ENCODE results near the gene STK32C.

GRCh38 chr10:132163826-132164515, 143.8 kb downstream of the STK32C start:
- TF ChIP-seq SUZ12 (IDR thresholded peaks at IDR 0.05) (no peak), ELF4 (IDR thresholded peaks at IDR 0.05) (no peak), SP1 (IDR thresholded peaks at IDR 0.05) (no peak), FOXM1 (IDR thresholded peaks at IDR 0.05; ENCODE audit: borderline replicate concordance) (no peak)

Data from HEK293T (cell line).